Thymus (tissue), 11 donors: Measurements from ENCODE around the gene ARL5B. TPM values are rescaled to one million over a fixed set of nuclear protein-coding genes. Genes with fewer than 3 reads are reported as not detected.
A peak's percentile ranks its signal among the peaks of the same experiment; 100 is the strongest.

Experiments used
- DNase-seq, 9 donors: peaks; one replicate each; pipeline ENCODE4 v3.0.0-alpha.2; 2013; ENCODE audit warnings: low spot score in 9 of 9, low read depth in 6 of 9, missing footprints in 1 of 9
- H3K27ac ChIP-seq, 2 donors: one replicate each; pipeline ENCODE4 v1.5.1; 2013; ENCODE audit warnings: control low read depth in 1 of 2, low read depth in 1 of 2, low read length in 1 of 2, mild to moderate bottlenecking in 1 of 2, moderate library complexity in 1 of 2
- H3K27me3 ChIP-seq, 2 donors: one replicate each; pipeline ENCODE4 v1.5.1; 2013; ENCODE audit warnings: low read length in 1 of 2; ENCODE audit not compliant: control insufficient read depth in 2 of 2, insufficient read depth in 1 of 2
- H3K36me3 ChIP-seq, 2 donors: one replicate each; pipeline ENCODE4 v1.5.1; 2013; ENCODE audit warnings: low read length in 1 of 2, mild to moderate bottlenecking in 1 of 2, moderate library complexity in 1 of 2; ENCODE audit not compliant: control insufficient read depth in 2 of 2, insufficient read depth in 2 of 2
- H3K4me1 ChIP-seq, 2 donors: one replicate each; pipeline ENCODE4 v1.5.1; 2013; ENCODE audit warnings: low read length in 2 of 2; ENCODE audit not compliant: control insufficient read depth in 2 of 2, insufficient read depth in 2 of 2
- H3K4me3 ChIP-seq, 2 donors: one replicate each; pipeline ENCODE4 v1.5.1; 2013; ENCODE audit warnings: low read length in 2 of 2, control low read depth in 1 of 2, mild to moderate bottlenecking in 1 of 2
- H3K9me3 ChIP-seq, 2 donors: one replicate each; pipeline ENCODE4 v1.5.1; 2013; ENCODE audit warnings: low read length in 1 of 2, mild to moderate bottlenecking in 1 of 2; ENCODE audit not compliant: control insufficient read depth in 2 of 2, insufficient read depth in 1 of 2
- WGBS: extraction: QIAGEN DNeasy Blood & Tissue Kit; methylation state at CpG from one replicate; pipeline ENCODE4 v1.1.7; 2013; 5-methylcytosine and 5-hydroxymethylcytosine counted together
- polyA plus RNA-seq: library from polyadenylated mRNA; stranded (reverse); fragments of 200-250 nt; gene quantifications from one replicate; pipeline ENCODE4 v1.2.3, GENCODE V29; 2013
- total RNA-seq: library from RNA; stranded (reverse); fragments of 120-200 nt; gene quantifications from one replicate; pipeline ENCODE4 v1.2.4, GENCODE V29; 2013
- donor health status: healthy.

ARL5B gene
- total and polyA plus RNA-seq, 2 donors, result 8.6 to 16.5 TPM

DNA sequence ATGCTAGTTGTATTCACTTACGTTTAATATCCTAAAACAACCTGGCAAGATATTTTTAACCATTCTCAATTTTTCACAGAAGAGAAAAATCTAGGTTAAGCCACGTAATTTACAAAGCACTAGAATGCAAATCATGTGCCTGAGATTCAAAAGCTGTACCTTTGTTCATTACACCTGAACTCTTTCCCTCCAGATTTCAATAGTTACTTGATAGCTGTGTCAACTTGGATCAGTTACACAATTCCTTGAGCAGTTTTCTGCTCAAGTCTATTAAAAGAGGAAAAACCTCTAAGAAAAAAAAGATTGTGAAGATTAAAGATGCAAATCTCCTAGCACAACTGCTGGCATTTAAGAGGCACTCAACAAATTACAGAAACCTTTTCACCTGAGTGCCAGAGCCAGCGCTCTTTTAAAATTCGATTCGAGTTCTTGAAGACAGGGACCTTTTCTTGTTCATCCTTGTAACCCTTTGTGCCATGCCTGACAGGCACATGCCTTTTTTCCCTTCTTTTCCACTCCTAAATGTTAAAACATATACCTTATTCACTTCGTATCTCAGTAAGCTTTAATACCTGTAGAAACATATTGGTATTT, 8.7 kb upstream of the ARL5B start:
- H3K36me3 ChIP-seq, result no peaks in the 10 kb centered on the region
- H3K4me1 ChIP-seq, result peaks cover 0 to 11% of the 10 kb centered on the region in 2 donors
- 15% methylated on average over 6 of the region's 6 CpGs for WGBS
- H3K9me3 ChIP-seq, result no peaks in the 10 kb centered on the region
- peak overlapping the region; percentile 15 to 91 for H3K27ac ChIP-seq
- peak overlapping the region; percentile 62 to 82 for H3K4me3 ChIP-seq
- peak in 3 of 9 donors; percentile 14 to 48 (median 31) for DNase-seq
- no peaks in the 10 kb centered on the region for H3K27me3 ChIP-seq

DNA sequence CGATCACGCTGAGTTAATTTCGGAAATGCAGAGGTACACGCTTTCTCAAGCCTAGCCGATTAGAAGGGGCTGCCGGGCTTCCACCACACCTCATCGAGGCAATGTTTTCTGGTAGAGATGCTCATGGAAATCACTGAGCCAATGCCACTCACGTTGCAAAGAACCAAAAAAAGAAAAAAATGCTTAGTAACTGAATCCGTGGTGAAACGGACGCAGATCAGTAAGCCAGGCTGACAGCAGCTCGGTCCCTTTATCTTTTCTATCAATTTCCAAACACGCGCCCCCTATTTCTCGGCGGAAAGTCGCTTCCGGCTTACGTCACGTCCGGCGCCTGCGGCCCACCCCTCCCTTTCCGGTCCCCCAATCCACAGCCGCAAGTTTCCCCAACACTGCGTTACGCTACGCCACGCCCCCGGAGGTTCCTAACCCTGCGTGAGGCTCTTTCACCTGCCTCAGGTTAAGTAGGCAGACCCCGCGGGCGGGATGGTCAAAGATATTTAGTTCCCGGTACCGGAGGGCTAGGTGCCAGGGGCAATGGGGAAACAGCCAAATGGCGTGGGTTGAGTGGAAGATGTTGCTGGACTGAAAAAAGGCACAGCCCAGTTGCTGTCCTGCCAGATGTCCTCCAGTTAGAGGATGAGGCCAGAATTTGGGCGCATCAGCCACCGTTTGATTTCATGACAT, 7.8 kb upstream of the ARL5B start, which contains the start of gene NSUN6:
Gene NSUN6, minus strand, starts transcription at position 264 of the 684 bp plus-strand sequence. CDS start 384 bp downstream, outside the sequence.
- under 1% methylated on average over 39 of the region's 39 CpGs for WGBS
- Histone ChIP-seq H3K9me3 (no peaks in the 10 kb centered on the region), H3K4me1 (peaks cover 0 to 11% of the 10 kb centered on the region in 2 donors), H3K27ac (peak within 1 kb of the TSS; percentile 91 to 95), H3K4me3 (peak within 1 kb of the TSS; percentile 62 to 82), H3K27me3 (no peaks in the 10 kb centered on the region), H3K36me3 (no peaks in the 10 kb centered on the region)
- peak; percentile 79 to 95 (median 90) for DNase-seq

DNA sequence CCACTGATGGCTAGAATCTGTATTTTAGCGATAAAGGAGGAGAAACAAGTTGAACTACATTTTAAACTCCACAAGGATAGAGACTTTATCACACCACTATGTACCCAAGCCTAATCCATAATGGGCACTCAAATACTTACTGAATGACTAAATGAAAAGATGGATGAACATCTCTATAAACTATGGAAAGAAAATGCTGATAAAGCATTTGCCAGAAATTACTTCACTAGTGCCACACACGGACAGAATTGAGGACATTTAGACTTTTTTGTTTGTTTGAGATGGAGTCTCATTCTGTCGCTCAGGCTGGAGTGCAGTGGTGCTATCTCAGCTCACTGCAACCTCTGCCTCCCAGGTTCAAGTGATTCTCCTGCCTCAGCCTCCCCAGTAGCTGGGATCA, 6.1 kb upstream of the ARL5B start:
- Histone ChIP-seq H3K4me1 (peaks cover 0 to 11% of the 10 kb centered on the region in 2 donors), H3K27ac (no peak overlapping the region), H3K36me3 (no peaks in the 10 kb centered on the region), H3K27me3 (no peaks in the 10 kb centered on the region), H3K9me3 (no peaks in the 10 kb centered on the region), H3K4me3 (no peak overlapping the region)
- no peak for DNase-seq
- WGBS, result 98% methylated on average over 3 of the region's 3 CpGs

DNA sequence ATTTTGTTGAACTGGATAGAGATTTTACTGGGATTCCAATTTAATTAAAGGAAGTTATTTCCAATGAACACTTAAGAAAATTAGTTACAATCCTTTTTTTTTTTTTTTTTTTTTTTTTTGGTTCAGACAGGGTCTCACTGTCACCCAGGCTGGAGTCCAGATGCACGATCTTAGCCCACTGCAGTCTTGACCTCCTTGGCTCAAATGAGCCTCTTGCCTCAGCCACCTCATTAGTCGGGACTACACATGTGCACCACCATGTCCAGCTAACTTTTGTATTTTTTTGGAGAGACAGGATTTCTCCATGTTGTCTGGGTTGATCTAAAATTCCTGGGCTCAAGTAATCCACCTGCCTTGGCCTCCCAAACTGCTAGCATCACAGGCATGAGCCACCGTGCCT, 2.5 kb upstream of the ARL5B start:
- H3K9me3 ChIP-seq, result no peaks in the 10 kb centered on the region
- no peak for DNase-seq
- no peaks in the 10 kb centered on the region for H3K36me3 ChIP-seq
- WGBS, result 98% methylated on average over 3 of the region's 3 CpGs
- peaks cover 14% of the 10 kb centered on the region in 2 donors for H3K4me1 ChIP-seq
- no peaks in the 10 kb centered on the region for H3K27me3 ChIP-seq
- H3K27ac ChIP-seq, result no peak overlapping the region
- no peak overlapping the region for H3K4me3 ChIP-seq

DNA sequence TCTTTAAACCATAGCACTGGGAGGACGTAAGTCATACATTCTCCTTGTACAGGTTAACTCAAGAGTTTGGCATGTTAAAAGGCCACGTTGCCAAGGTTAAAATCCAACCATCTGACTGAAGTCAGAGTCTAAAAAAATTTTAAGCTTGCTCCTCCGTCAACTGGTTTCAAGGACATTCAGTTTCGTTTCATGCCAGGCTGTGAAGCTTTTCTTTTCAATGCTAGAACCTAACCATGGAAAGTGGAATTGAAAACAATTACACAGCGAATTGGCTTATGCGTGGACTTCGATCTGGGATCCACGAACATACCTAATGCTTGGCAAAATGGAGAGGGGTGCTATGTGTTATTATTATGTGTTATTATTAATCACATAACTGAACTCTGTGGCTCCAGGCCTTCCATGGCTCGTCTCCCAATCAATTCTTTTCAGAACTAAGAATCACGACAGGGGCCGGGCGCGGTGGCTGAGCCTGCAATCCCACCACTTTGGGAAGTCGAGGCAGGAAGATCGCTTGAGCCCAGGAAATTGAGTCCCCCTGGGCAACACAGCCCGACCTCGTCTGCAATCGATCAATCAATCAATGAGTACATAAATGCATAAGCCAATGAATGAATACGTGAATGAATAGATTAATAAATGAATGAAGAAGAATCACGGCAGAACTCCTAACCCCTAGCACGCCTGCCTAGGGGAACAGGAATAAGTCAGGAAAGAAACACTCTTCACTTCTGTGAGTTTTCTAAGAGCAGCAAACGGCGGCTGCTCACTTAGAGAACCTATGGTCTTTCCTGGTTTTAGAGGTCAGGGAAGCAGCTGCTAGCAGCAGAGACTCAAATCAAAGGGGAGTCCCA, 733 bp upstream of the ARL5B start:
- Histone ChIP-seq H3K27ac (peak overlapping the region; percentile 91), H3K4me3 (peak overlapping the region; percentile 95 to 97), H3K36me3 (no peaks in the 10 kb centered on the region), H3K4me1 (peaks cover 13 to 18% of the 10 kb centered on the region in 2 donors), H3K9me3 (no peaks in the 10 kb centered on the region), H3K27me3 (no peaks in the 10 kb centered on the region)
- 29% methylated on average over 23 of the region's 23 CpGs for WGBS
- DNase-seq, result peak in 2 of 9 donors; percentile 9 to 42

DNA sequence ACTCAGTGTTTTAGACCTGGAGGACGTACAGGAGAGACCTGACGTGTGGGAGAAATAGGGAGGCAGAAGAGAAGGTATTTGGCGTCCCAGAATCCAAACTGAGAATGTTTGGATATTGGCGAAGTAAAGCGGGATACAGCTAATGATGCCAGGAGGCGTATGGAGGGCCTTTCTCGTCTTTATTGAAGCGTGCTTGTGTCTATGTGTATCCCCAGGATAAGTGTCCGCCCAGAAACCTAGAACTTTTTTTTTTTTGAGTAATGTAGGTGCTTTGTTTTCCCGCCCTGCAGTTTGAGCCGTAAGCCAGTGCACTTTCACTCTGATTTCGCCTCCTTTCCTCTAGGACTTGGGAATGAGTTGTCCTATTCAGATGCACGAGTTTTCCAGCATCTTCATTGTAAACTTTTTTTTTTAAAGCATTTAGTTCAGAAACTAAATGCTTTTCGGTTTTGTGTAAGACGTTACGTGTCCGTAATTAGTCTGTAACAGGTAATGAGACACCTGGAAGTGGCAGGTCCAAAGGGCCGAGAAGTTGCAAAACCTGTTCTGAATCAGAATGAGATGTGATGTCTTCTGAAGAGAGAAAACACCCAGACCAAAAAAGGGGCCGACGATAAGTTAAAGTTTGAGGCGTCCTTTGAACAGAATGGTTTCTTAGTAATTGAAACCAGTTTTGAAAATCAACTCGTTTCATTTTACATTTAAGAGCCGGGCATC, 746 bp downstream of the ARL5B start:
- under 1% methylated on average over 23 of the region's 23 CpGs for WGBS
- DNase-seq, result peak in 1 of 9 donors; percentile 16
- peak overlapping the region; percentile 91 to 92 for H3K27ac ChIP-seq
- no peaks in the 10 kb centered on the region for H3K27me3 ChIP-seq
- peaks cover 13 to 18% of the 10 kb centered on the region in 2 donors for H3K4me1 ChIP-seq
- H3K9me3 ChIP-seq, result no peaks in the 10 kb centered on the region
- no peaks in the 10 kb centered on the region for H3K36me3 ChIP-seq
- peak overlapping the region; percentile 95 to 97 for H3K4me3 ChIP-seq

DNA sequence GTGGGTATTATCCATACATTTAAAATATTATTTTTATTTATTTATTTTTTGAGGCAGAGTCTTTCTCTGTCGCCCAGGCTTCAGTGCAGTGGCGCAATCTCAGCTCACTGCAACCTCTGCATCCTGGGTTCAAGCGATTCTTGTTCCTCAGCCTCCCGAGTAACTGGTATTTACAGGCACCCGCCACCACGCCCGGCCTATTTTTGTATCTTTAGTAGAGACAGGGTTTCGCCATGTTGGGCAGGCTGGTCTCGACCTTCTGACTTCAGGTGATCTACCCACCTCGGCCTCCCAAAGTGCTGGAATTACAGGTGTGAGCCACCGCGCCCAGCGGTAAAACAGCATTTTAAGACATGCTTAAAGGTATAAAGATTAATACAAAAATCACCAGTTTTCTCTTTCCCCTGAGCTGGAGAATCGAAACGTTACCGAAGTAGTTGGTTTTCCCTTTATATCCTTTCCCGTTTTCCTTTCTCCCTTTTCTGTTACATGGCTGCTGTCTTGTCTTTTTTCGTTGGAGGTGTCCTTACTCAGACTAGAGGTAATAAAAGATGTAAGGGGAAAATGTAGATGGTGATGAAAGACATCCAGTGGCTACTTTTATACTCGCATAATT, 1.7 kb downstream of the ARL5B start:
- no peaks in the 10 kb centered on the region for H3K27me3 ChIP-seq
- WGBS, result 97% methylated on average over 19 of the region's 19 CpGs
- H3K27ac ChIP-seq, result no peak overlapping the region
- DNase-seq, result no peak
- no peaks in the 10 kb centered on the region for H3K36me3 ChIP-seq
- H3K4me3 ChIP-seq, result peak overlapping the region in 1 of 2 donors; percentile 95
- H3K4me1 ChIP-seq, result peaks cover 13 to 18% of the 10 kb centered on the region in 2 donors
- H3K9me3 ChIP-seq, result no peaks in the 10 kb centered on the region

DNA sequence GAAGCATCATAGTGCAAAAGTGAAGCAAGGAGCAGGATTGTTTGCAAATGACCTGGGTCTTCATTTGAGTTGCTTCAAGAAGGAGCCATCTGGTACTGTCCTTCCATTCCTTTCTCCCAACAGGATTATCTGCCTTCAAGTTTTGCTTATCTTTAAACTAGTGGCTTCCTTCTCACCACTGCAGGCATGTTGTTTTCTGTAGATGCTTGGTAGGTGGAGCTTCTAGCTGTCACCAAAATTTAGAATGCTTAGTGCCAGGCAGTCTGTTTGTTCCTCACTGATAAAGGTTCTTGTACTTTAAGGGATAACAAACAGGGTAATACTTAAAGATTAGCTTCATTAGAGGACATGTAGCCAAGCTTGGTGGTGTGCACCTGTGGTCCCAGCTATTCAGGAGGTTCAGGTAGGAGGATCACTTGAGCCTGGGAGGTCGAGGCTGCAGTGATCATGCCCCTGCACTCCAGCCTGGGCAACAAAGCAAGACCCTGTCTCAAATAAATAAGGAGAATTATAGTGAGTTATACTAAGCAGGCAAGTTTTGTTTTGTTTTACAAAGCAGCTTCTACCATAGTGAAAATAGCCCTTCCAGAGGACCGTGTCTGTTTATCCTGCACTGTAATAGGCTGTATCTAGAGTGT, 5.7 kb downstream of the ARL5B start:
- Histone ChIP-seq H3K9me3 (no peaks in the 10 kb centered on the region), H3K27ac (no peak overlapping the region), H3K4me3 (no peak overlapping the region), H3K36me3 (peaks cover 6 to 26% of the 10 kb centered on the region in 2 donors), H3K4me1 (peaks cover 8 to 12% of the 10 kb centered on the region in 2 donors), H3K27me3 (no peaks in the 10 kb centered on the region)
- DNase-seq, result no peak
- 100% methylated on average over 2 of the region's 2 CpGs for WGBS
